HCT116 (cell line): ENCODE data around the gene RPL21. TPM values are rescaled to one million over a fixed set of nuclear protein-coding genes. Genes with fewer than 3 reads are reported as not detected.

Source experiments
- ATAC-seq: fragments of 200-7000 bp; cut with Tn5 transposase; 2 replicates; pipeline ENCODE4 v1.9.1; 2020; ENCODE audit warnings: mild to moderate bottlenecking, moderate library complexity
- BruUV-seq: library from RNA; stranded (reverse); fragments of 400-500 nt; replicated peaks from 2 replicates; lab custom pipeline; 2021; lab: Mats Ljungman, UMichigan
- CTCF ChIA-PET: fragments of 300-600 bp; sonication (Branson Sonifier 250); formaldehyde crosslinking; loops from one replicate; lab custom pipeline; 2021; ENCODE audit warnings: antibody characterized with exemption; lab: Charles Lee
- POLR2A ChIA-PET: fragments of 300-600, 350-600 bp; sonication (Branson Sonifier 250); formaldehyde crosslinking; loops from one replicate; lab custom pipeline; 2021; ENCODE audit warnings: antibody characterized with exemption; lab: Charles Lee
- RAD21 ChIA-PET, 2 experiments: fragments of 300-600 bp; sonication (Branson Sonifier 250); formaldehyde crosslinking; loops; one replicate each; lab custom pipeline; 2023; ENCODE audit warnings: low total read pairs in 2 of 2; ENCODE audit not compliant: uncharacterized antibody in 2 of 2, unreplicated experiment in 2 of 2, low non-redundant PET in 1 of 2; lab: Charles Lee
- DNase-seq: peaks from one replicate; pipeline ENCODE4 v3.0.0-alpha.2; 2010; ENCODE audit warnings: low read depth, low spot score
- H2AFZ ChIP-seq: fragments of 200-600 bp; shearing (Covaris generic), sonication (generic); 2 replicates; pipeline ENCODE4 v1.6.1; 2017; ENCODE audit warnings: low read depth, mixed run types, mixed read lengths, antibody characterized with exemption, low read length; ENCODE audit not compliant: poor library complexity, severe bottlenecking
- H3K27ac ChIP-seq: 2 replicates; pipeline ENCODE4 v1.5.1; 2012; ENCODE audit warnings: low read depth, low read length
- H3K27me3 ChIP-seq: fragments of 200-600 bp; sonication (generic); 2 replicates; pipeline ENCODE4 v1.6.1; 2016; ENCODE audit warnings: mixed run types, low read length, mixed read lengths; ENCODE audit not compliant: insufficient read depth
- H3K36me3 ChIP-seq, 2 experiments: fragments of 200-500 bp in 1 of 2; fragments of 200-600 bp in 1 of 2; sonication (Bioruptor generic) in 1 of 2; sonication (generic) in 1 of 2; 2 replicates each; pipeline versions ENCODE4 v1.5.1 to v1.6.1; 2014 to 2016; ENCODE audit warnings: low read length in 2 of 2, inconsistent platforms in 1 of 2, mixed read lengths in 1 of 2, mixed run types in 1 of 2; ENCODE audit not compliant: insufficient read depth in 2 of 2, control insufficient read depth in 1 of 2
- H3K4me1 ChIP-seq, 2 experiments: fragments of 200-600 bp in 1 of 2; sonication (generic) in 1 of 2; 2 replicates each; pipeline versions ENCODE4 v1.5.1 to v1.6.1; 2012 to 2017; ENCODE audit warnings: low read length in 2 of 2, inconsistent platforms in 1 of 2, mild to moderate bottlenecking in 1 of 2, mixed read lengths in 1 of 2, mixed run types in 1 of 2, moderate library complexity in 1 of 2; ENCODE audit not compliant: insufficient read depth in 2 of 2, control insufficient read depth in 1 of 2
- H3K4me2 ChIP-seq: fragments of 200-600 bp; sonication (generic); 2 replicates; pipeline ENCODE4 v1.6.1; 2017; ENCODE audit warnings: mixed run types, low read length, mixed read lengths
- H3K4me3 ChIP-seq, 2 experiments: fragments of 200-600 bp in 1 of 2; sonication (generic) in 1 of 2; replicated peaks in 1 of 2; 2 replicates each; pipeline ENCODE4 v1.5.1; 2011 to 2016; ENCODE audit warnings: low read length in 2 of 2, control low read depth in 1 of 2, low read depth in 1 of 2, mild to moderate bottlenecking in 1 of 2, mixed read lengths in 1 of 2, mixed run types in 1 of 2
- H3K79me2 ChIP-seq: fragments of 200-600 bp; sonication (generic); 2 replicates; pipeline ENCODE4 v1.6.1; 2017; ENCODE audit warnings: mild to moderate bottlenecking, mixed run types, low read length, moderate library complexity, mixed read lengths; ENCODE audit not compliant: insufficient read depth
- H3K9ac ChIP-seq: fragments of 200-600 bp; sonication (generic); 2 replicates; pipeline ENCODE4 v1.6.1; 2016; ENCODE audit warnings: low read length, mixed read lengths
- H3K9me2 ChIP-seq: fragments of 200-600 bp; sonication (generic), shearing (Covaris generic); 2 replicates; pipeline ENCODE4 v1.6.1; 2017; ENCODE audit warnings: mixed run types, mild to moderate bottlenecking, moderate library complexity; ENCODE audit not compliant: insufficient read depth
- H3K9me3 ChIP-seq, 2 experiments: fragments of 200-500 bp in 1 of 2; fragments of 200-600 bp in 1 of 2; sonication (Bioruptor generic) in 1 of 2; sonication (generic) in 1 of 2; 2 replicates each; pipeline ENCODE4 v1.6.1; 2014 to 2017; ENCODE audit warnings: low read length in 2 of 2, mixed read lengths in 2 of 2, inconsistent platforms in 1 of 2, low read depth in 1 of 2, mild to moderate bottlenecking in 1 of 2, mixed run types in 1 of 2, moderate library complexity in 1 of 2; ENCODE audit not compliant: control insufficient read depth in 1 of 2, insufficient read depth in 1 of 2
- H4K20me1 ChIP-seq: fragments of 200-600 bp; sonication (generic), shearing (Covaris generic); 2 replicates; pipeline ENCODE4 v1.6.1; 2017; ENCODE audit warnings: mixed run types, mild to moderate bottlenecking, moderate library complexity; ENCODE audit not compliant: insufficient read depth
- ATF3 ChIP-seq: IDR thresholded peaks from 2 replicates; pipeline ENCODE4 v1.6.1; 2012
- FOSL1 ChIP-seq: IDR thresholded peaks from 2 replicates; pipeline ENCODE4 v1.6.1; 2012; ENCODE audit warnings: low read depth
- RAD21 ChIP-seq: IDR thresholded peaks from 2 replicates; pipeline ENCODE4 v1.6.1; 2012; ENCODE audit warnings: low read depth, mild to moderate bottlenecking
- REST ChIP-seq: IDR thresholded peaks from 2 replicates; pipeline ENCODE4 v1.6.1; 2012; ENCODE audit warnings: low read depth
- SIN3A ChIP-seq: IDR thresholded peaks from 2 replicates; pipeline ENCODE4 v1.6.1; 2012; ENCODE audit warnings: low read depth
- TCF7L2 ChIP-seq: IDR thresholded peaks from 2 replicates; pipeline ENCODE4 v1.7.0; 2011; ENCODE audit warnings: borderline replicate concordance, inconsistent platforms; ENCODE audit not compliant: insufficient read depth, insufficient read length; ENCODE audit errors: extremely low read depth
- ZFX ChIP-seq: fragments of 450-650 bp; IDR thresholded peaks from 2 replicates; pipeline ENCODE4 v1.6.1; 2017
- ZNF274 ChIP-seq: fragments of 200-500 bp; sonication (Bioruptor generic); IDR thresholded peaks from 2 replicates; pipeline ENCODE4 v1.6.1; 2014; ENCODE audit warnings: mild to moderate bottlenecking, low read depth, low read length, inconsistent platforms
- intact Hi-C: fragments of 100-400 bp; cut with micrococcal nuclease; formaldehyde crosslinking; loops from 2 replicates; pipeline ENCODE4 v1.10.0; 2022
- total RNA-seq: library from RNA; stranded (reverse); gene quantifications from one replicate; pipeline ENCODE4 v1.2.1, GENCODE V29; 2021; ENCODE audit not compliant: unreplicated experiment

The RPL21 gene
- total RNA-seq, 1 experiment from 2014 or later: 915 TPM

- TF ChIP-seq RAD21: peak; percentile 6; the same call in 1 of the 2 replicates
- TF ChIP-seq REST: no peak
Observed at GRCh38 chr13:27251166-27252091, at the start of gene RPL21 (continued).

- Histone ChIP-seq H3K79me2 (no peaks in the 10 kb centered on the region), H3K27ac (no peak overlapping the region), H4K20me1 (no peaks in the 10 kb centered on the region), H3K9me3 (no peaks in the 10 kb centered on the region), H3K27me3 (no peaks in the 10 kb centered on the region), H2AFZ (no peak overlapping the region), H3K4me2 (peak overlapping the region; percentile 20), H3K36me3 (no peaks in the 10 kb centered on the region), H3K9ac (no peak overlapping the region), H3K9me2 (no peaks in the 10 kb centered on the region), H3K4me1 (peaks cover 0 to 26% of the 10 kb centered on the region in 2 experiments; a peak in 2 of 4 replicates), H3K4me3 (no peak overlapping the region)
- DNase-seq (no peak), ATAC-seq (peak; percentile 46; the same call in 1 of the 2 replicates)
- TF ChIP-seq REST (no peak), SIN3A (no peak), ZNF274 (no peak), TCF7L2 (no peak), ATF3 (no peak), FOSL1 (0 out of 2 replicates have a peak, but pooled peaks have one; percentile 31), ZFX (no peak)
- RAD21 ChIA-PET: no interaction called here
- POLR2A ChIA-PET: no interaction called here
- intact Hi-C loops: no loop called here
- BruUV-seq: no TSS peak
- CTCF ChIA-PET: no interaction called here
Observed at GRCh38 chr13:27201661-27202060, 49.7 kb upstream of the RPL21 start.
